ENCODE data around the gene TRIL. TPM values are rescaled to one million over a fixed set of nuclear protein-coding genes. Genes with fewer than 3 reads are reported as not detected.

The TRIL gene
- polyA plus RNA-seq, 3 donors = not detected

DNA sequence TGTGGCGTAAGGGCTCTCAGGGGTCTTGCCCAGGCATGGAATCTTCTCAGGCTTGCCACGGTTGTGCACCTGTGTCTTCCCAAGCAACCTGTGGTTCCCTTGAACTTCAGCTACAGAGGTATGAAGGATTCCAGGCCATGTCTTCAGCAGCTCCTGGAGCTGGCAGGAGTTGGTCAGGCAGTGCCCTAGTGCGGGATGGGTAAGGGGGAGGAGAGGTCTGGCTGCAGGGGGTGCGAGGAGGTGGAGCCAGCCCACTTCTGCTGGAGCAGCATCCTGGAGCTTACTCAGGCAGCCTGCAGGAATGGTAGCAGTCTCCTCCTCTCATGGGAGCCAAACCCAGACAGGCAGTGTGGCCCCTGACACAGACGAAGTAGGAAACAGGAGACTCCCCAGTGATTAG lies 3.8 kb upstream of the TRIL start:
- Mint-ChIP-seq H3K4me3 (no peak overlapping the region), H3K9me3 (peaks cover 0 to 17% (median 8%) of the 10 kb centered on the region in 7 donors), H3K27ac (peak overlapping the region in 1 of 7 donors; percentile 61), H3K36me3 (peaks cover 0 to 8% of the 10 kb centered on the region in 2 donors), H3K4me1 (peaks cover 16% of the 10 kb centered on the region), H3K27me3 (ENCODE audit: low read depth in 3 of 3) (peaks cover 45 to 54% (median 48%) of the 10 kb centered on the region in 3 donors)
- no peak overlapping the region for H3K4me3 ChIP-seq (replicated peaks in 1 of 3; ENCODE audit: low read depth in 2 of 3, low read length in 3 of 3)
- H3K4me2 ChIP-seq (replicated peaks; ENCODE audit: extremely low read depth, low read length, poor library complexity, severe bottlenecking) = no peak overlapping the region
- H3K27me3 ChIP-seq (ENCODE audit: control insufficient read depth in 2 of 2, insufficient read depth in 2 of 2, low read length in 2 of 2) = peaks cover 39 to 53% of the 10 kb centered on the region in 2 donors
- peaks cover 2 to 11% of the 10 kb centered on the region in 2 donors for H3K9me3 ChIP-seq (replicated peaks in 1 of 2; ENCODE audit: control insufficient read depth in 1 of 2, insufficient read depth in 1 of 2, low read length in 2 of 2)
- no peak overlapping the region for H3K9ac ChIP-seq (ENCODE audit: insufficient read depth, low read length, poor library complexity, severe bottlenecking)
- H3K36me3 ChIP-seq (replicated peaks in 1 of 2; ENCODE audit: control insufficient read depth in 1 of 2, insufficient read depth in 2 of 2, low read length in 2 of 2) = no peaks in the 10 kb centered on the region
- H4K20me1 ChIP-seq (ENCODE audit: insufficient read depth, low read length) = no peaks in the 10 kb centered on the region
- peaks cover 18% of the 10 kb centered on the region in 2 donors for H3K4me1 ChIP-seq (ENCODE audit: control insufficient read depth in 1 of 2, insufficient read depth in 2 of 2, low read length in 2 of 2)
- DNase-seq = no peak
- TF ChIP-seq, protein P1, sequence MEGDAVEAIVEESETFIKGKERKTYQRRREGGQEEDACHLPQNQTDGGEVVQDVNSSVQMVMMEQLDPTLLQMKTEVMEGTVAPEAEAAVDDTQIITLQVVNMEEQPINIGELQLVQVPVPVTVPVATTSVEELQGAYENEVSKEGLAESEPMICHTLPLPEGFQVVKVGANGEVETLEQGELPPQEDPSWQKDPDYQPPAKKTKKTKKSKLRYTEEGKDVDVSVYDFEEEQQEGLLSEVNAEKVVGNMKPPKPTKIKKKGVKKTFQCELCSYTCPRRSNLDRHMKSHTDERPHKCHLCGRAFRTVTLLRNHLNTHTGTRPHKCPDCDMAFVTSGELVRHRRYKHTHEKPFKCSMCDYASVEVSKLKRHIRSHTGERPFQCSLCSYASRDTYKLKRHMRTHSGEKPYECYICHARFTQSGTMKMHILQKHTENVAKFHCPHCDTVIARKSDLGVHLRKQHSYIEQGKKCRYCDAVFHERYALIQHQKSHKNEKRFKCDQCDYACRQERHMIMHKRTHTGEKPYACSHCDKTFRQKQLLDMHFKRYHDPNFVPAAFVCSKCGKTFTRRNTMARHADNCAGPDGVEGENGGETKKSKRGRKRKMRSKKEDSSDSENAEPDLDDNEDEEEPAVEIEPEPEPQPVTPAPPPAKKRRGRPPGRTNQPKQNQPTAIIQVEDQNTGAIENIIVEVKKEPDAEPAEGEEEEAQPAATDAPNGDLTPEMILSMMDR (IDR thresholded peaks at IDR 0.05) = no peak
- 90% methylated on average over 5 of the region's 5 CpGs for WGBS (ENCODE audit: insufficient coverage)
- intact Hi-C loops (cut with micrococcal nuclease) = no loop called here
- H3K79me2 ChIP-seq (ENCODE audit: insufficient read depth, low read length) = no peaks in the 10 kb centered on the region
- no peak overlapping the region for H3K27ac ChIP-seq (ENCODE audit: low read depth in 1 of 2, low read length in 2 of 2)
- H2AFZ ChIP-seq (ENCODE audit: insufficient read depth, low read depth, low read length, poor library complexity, severe bottlenecking) = no peak overlapping the region

DNA sequence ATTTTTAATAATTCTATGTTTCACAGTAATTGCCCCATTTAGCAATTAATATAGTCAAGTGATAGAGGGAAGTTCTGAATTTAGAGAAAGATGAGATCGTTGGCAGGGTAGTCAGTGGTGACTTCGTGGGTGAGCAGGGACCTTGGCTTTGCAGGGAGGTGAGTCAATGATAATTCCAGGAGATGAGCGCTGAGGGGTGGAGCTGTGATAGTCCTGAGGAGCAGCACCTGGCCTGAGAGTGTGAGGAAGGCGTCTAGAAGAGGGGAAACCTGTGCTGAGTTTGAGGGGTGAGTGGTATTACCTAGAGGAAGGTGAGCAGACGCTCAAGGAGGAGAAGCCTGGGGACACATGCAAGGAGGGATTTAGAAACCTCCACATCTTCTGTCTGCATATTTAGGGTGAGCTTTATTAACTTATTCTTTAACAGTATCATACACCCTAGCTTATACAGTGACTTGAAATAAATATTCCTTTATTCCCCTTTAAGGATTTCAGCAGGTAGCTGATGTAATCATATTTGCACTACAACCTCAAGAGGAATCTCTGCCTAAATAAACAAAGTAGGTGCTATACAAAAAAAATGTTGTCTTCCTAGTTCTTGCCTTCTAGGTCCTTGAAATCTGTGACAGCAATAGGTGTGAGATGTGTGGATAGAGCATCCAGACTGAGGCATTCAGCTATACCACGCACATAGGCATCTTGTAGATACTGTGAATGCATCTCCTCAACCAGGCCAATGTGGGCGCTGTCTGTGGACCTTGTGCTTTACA lies 2.1 kb upstream of the TRIL start:
- TF ChIP-seq, protein P1 (IDR thresholded peaks at IDR 0.05) = no peak
- H3K27me3 ChIP-seq (ENCODE audit: control insufficient read depth in 2 of 2, insufficient read depth in 2 of 2, low read length in 2 of 2) = peaks cover 48 to 68% of the 10 kb centered on the region in 2 donors
- peaks cover 35 to 36% of the 10 kb centered on the region in 2 donors for H3K4me1 ChIP-seq (ENCODE audit: control insufficient read depth in 1 of 2, insufficient read depth in 2 of 2, low read length in 2 of 2)
- H3K36me3 ChIP-seq (replicated peaks in 1 of 2; ENCODE audit: control insufficient read depth in 1 of 2, insufficient read depth in 2 of 2, low read length in 2 of 2) = no peaks in the 10 kb centered on the region
- H3K4me3 ChIP-seq (replicated peaks in 1 of 3; ENCODE audit: low read depth in 2 of 3, low read length in 3 of 3) = no peak overlapping the region
- H3K27ac ChIP-seq (ENCODE audit: low read depth in 1 of 2, low read length in 2 of 2) = no peak overlapping the region
- H3K79me2 ChIP-seq (ENCODE audit: insufficient read depth, low read length) = no peaks in the 10 kb centered on the region
- no peak overlapping the region for H3K4me2 ChIP-seq (replicated peaks; ENCODE audit: extremely low read depth, low read length, poor library complexity, severe bottlenecking)
- Mint-ChIP-seq H3K9me3 (peaks cover 0 to 19% (median 11%) of the 10 kb centered on the region in 7 donors), H3K27me3 (ENCODE audit: low read depth in 3 of 3) (peaks cover 58 to 72% (median 63%) of the 10 kb centered on the region in 3 donors), H3K27ac (no peak overlapping the region), H3K4me1 (peaks cover 27% of the 10 kb centered on the region), H3K36me3 (peaks cover 0 to 9% of the 10 kb centered on the region in 2 donors), H3K4me3 (peak overlapping the region in 1 of 2 donors; percentile 94)
- DNase-seq = no peak
- no peak overlapping the region for H3K9ac ChIP-seq (ENCODE audit: insufficient read depth, low read length, poor library complexity, severe bottlenecking)
- 80% methylated on average over 6 of the region's 7 CpGs for WGBS (ENCODE audit: insufficient coverage)
- H2AFZ ChIP-seq (ENCODE audit: insufficient read depth, low read depth, low read length, poor library complexity, severe bottlenecking) = no peak overlapping the region
- no peaks in the 10 kb centered on the region for H4K20me1 ChIP-seq (ENCODE audit: insufficient read depth, low read length)
- H3K9me3 ChIP-seq (replicated peaks in 1 of 2; ENCODE audit: control insufficient read depth in 1 of 2, insufficient read depth in 1 of 2, low read length in 2 of 2) = peaks cover 2 to 20% of the 10 kb centered on the region in 2 donors
- intact Hi-C loops (cut with micrococcal nuclease) = no loop called here
